Pancreas (tissue), 10 donors: ENCODE data around the gene NPLOC4. TPM values are rescaled to one million over a fixed set of nuclear protein-coding genes. Genes with fewer than 3 reads are reported as not detected.

Source experiments
- ATAC-seq, 4 donors: fragments of 200-7000 bp; cut with Tn5 transposase; one replicate each; pipeline versions ENCODE4 v1.8.0 to v1.9.1; 2020; ENCODE audit warnings: mild to moderate bottlenecking in 4 of 4, moderate library complexity in 4 of 4
- DNase-seq, 6 donors: peaks; one replicate each; pipeline ENCODE4 v3.0.0-alpha.2; 2020
- FAIRE-seq: peaks from 2 replicates; lab custom pipeline; 2012; peaks lifted over from hg19 to GRCh38; lab: Jason Lieb, UNC
- H3K27ac ChIP-seq, 4 donors: fragments of 200-600 bp; sonication (generic); 1 replicate in 3 of 4; 2 replicates in 1 of 4; pipeline versions ENCODE4 v1.5.0 to v1.8.0; 2020
- H3K27me3 ChIP-seq, 4 donors: fragments of 200-600 bp; one replicate each; pipeline ENCODE4 v1.8.0; 2021
- H3K36me3 ChIP-seq, 3 donors: fragments of 200-600 bp; sonication (generic) in 1 of 3; one replicate each; pipeline versions ENCODE4 v1.5.0 to v1.8.0; 2020 to 2021
- H3K4me1 ChIP-seq, 3 donors: fragments of 200-600 bp; one replicate each; pipeline ENCODE4 v1.8.0; 2021
- H3K4me3 ChIP-seq, 4 donors: fragments of 200-600 bp; sonication (generic) in 2 of 4; one replicate each; pipeline versions ENCODE4 v1.5.0 to v1.8.0; 2020 to 2021
- H3K9me3 ChIP-seq, 4 donors: fragments of 200-600 bp; one replicate each; pipeline ENCODE4 v1.8.0; 2021
- WGBS, 2 donors: extraction: QIAGEN DNeasy Blood & Tissue Kit; methylation state at CpG; one replicate each; pipeline ENCODE4 v1.1.7; 2013; 5-methylcytosine and 5-hydroxymethylcytosine counted together
- intact Hi-C, 3 donors: fragments of 100-400 bp; cut with DNase I; formaldehyde crosslinking; loops; one replicate each; pipeline versions ENCODE4 v1.11.1 to v1.14.2; 2022
- polyA plus RNA-seq, 2 donors: library from polyadenylated mRNA; stranded (reverse); fragments of 200-250 nt; gene quantifications; one replicate each; pipeline ENCODE4 v1.2.3, GENCODE V29; 2013
- total RNA-seq, 6 donors: library from RNA; stranded (reverse); fragmentation: NEBNext Ultra II Directional in 4 of 6; extraction: Animal tissue kit (Norgen Biotek cat#: 25700) in 4 of 6; gene quantifications; one replicate each; pipeline versions ENCODE4 v1.2.1 to v1.2.4, GENCODE V29; 2021 to 2023
- TF ChIP-seq, protein P1 (sequence below), 4 donors: fragments of 200-600 bp; sonication (generic) in 3 of 4; IDR thresholded peaks; one replicate each; pipeline versions ENCODE4 v1.5.0 to v1.8.0; 2021; ENCODE audit warnings: antibody characterized with exemption in 4 of 4
- donor health status: healthy with polysubstance abuse.
- donor health status: DM: no; HTN: no; CAD: no; lungs with moderate emphysema.
- donor health status: DM: no; HTN: no; CAD: no.
- donor health status: control.
- donor health status: control.
- donor health status: Bipolar disorder and iron deficiency.
- donor health status: DM: yes; HTN: yes; CAD: no.
- donor health status: DM: no; HTN: no; CAD: no.
- donor health status: DM: no; HTN: no; CAD: no.
- donor health status: DM: yes; HTN: yes; CAD: no.

NPLOC4 gene
- total and polyA plus RNA-seq, 8 donors = 32.5 to 54.8 (median 35.3) TPM

DNA sequence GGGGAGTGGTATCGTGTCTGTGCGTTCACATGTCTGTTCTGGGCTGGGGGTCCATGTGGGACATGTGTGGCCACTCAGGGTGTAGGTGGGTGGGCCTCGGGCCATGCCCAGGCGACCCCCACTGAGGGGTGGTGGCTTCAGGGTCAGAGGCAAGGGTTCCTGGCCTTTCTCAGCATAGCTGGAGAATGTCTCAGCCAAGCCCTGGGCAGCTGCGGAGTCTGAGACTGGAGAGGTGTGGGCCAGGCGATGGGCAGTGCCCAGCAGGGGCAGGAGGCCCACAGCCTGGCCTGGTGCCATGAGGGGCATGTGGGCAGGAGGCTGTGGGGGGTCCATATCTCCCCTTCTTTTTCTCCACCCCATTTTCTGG, 107.5 kb downstream of the NPLOC4 start:
- H3K4me3 ChIP-seq = no peak overlapping the region
- peaks cover 0 to 3% (median 0%) of the 10 kb centered on the region in 3 donors for H3K4me1 ChIP-seq
- H3K27ac ChIP-seq = no peak overlapping the region
- WGBS, 2 donors = 72 to 74% methylated on average over 6 of the region's 6 CpGs
- TF ChIP-seq, protein P1, sequence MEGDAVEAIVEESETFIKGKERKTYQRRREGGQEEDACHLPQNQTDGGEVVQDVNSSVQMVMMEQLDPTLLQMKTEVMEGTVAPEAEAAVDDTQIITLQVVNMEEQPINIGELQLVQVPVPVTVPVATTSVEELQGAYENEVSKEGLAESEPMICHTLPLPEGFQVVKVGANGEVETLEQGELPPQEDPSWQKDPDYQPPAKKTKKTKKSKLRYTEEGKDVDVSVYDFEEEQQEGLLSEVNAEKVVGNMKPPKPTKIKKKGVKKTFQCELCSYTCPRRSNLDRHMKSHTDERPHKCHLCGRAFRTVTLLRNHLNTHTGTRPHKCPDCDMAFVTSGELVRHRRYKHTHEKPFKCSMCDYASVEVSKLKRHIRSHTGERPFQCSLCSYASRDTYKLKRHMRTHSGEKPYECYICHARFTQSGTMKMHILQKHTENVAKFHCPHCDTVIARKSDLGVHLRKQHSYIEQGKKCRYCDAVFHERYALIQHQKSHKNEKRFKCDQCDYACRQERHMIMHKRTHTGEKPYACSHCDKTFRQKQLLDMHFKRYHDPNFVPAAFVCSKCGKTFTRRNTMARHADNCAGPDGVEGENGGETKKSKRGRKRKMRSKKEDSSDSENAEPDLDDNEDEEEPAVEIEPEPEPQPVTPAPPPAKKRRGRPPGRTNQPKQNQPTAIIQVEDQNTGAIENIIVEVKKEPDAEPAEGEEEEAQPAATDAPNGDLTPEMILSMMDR (IDR thresholded peaks at IDR 0.05) = no peak
- DNase-seq = peak in 2 of 6 donors; percentile 46 to 69
- no peaks in the 10 kb centered on the region for H3K36me3 ChIP-seq
- no peaks in the 10 kb centered on the region for H3K9me3 ChIP-seq
- intact Hi-C loops = no loop called here
- no peaks in the 10 kb centered on the region for H3K27me3 ChIP-seq
- FAIRE-seq = no peak
- peak in 2 of 4 donors; percentile 2 to 19 for ATAC-seq

DNA sequence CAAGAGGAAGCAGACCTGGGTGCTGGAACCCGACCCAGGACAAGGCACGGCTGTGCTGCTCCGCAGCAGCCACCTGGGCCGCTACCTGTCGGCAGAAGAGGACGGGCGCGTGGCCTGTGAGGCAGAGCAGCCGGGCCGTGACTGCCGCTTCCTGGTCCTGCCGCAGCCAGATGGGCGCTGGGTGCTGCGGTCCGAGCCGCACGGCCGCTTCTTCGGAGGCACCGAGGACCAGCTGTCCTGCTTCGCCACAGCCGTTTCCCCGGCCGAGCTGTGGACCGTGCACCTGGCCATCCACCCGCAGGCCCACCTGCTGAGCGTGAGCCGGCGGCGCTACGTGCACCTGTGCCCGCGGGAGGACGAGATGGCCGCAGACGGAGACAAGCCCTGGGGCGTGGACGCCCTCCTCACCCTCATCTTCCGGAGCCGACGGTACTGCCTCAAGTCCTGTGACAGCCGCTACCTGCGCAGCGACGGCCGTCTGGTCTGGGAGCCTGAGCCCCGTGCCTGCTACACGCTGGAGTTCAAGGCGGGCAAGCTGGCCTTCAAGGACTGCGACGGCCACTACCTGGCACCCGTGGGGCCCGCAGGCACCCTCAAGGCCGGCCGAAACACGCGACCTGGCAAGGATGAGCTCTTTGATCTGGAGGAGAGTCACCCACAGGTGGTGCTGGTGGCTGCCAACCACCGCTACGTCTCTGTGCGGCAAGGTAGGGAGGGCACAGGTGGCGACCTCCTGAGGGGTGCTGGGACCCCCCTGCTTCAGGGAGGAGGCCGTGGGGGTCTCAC, 108.1 kb downstream of the NPLOC4 start:
- TF ChIP-seq, protein P1 (IDR thresholded peaks at IDR 0.05) = no peak
- Histone ChIP-seq H3K36me3 (no peaks in the 10 kb centered on the region), H3K27ac (no peak overlapping the region), H3K4me3 (peak overlapping the region in 1 of 4 donors; percentile 12), H3K27me3 (no peaks in the 10 kb centered on the region), H3K9me3 (no peaks in the 10 kb centered on the region), H3K4me1 (no peaks in the 10 kb centered on the region)
- ATAC-seq = peak; percentile 35 to 63 (median 57)
- WGBS, 2 donors = 41 to 51% methylated on average over 57 to 62 of the region's 62 CpGs
- intact Hi-C loops = no loop called here
- no peak for FAIRE-seq
- peak in 3 of 6 donors; percentile 56 to 84 (median 65) for DNase-seq

DNA sequence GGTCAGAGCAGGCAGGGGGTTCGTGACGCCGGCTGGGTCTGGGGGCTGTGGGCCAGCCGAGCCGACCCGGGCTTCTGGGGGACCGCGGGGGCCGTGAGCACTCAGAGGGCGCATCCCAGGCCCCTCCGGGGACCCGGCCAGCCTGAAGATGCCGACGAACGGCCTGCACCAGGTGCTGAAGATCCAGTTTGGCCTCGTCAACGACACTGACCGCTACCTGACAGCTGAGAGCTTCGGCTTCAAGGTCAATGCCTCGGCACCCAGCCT, 108.6 kb downstream of the NPLOC4 start:
- Histone ChIP-seq H3K4me1 (no peaks in the 10 kb centered on the region), H3K36me3 (no peaks in the 10 kb centered on the region), H3K4me3 (no peak overlapping the region), H3K9me3 (no peaks in the 10 kb centered on the region), H3K27me3 (no peaks in the 10 kb centered on the region), H3K27ac (no peak overlapping the region)
- DNase-seq = peak in 2 of 6 donors; percentile 49 to 72
- WGBS, 2 donors = 15 to 47% methylated on average over 8 to 20 of the region's 20 CpGs
- ATAC-seq = no peak
- no peak for FAIRE-seq
- TF ChIP-seq, protein P1 (IDR thresholded peaks at IDR 0.05) = no peak
- intact Hi-C loops = no loop called here

DNA sequence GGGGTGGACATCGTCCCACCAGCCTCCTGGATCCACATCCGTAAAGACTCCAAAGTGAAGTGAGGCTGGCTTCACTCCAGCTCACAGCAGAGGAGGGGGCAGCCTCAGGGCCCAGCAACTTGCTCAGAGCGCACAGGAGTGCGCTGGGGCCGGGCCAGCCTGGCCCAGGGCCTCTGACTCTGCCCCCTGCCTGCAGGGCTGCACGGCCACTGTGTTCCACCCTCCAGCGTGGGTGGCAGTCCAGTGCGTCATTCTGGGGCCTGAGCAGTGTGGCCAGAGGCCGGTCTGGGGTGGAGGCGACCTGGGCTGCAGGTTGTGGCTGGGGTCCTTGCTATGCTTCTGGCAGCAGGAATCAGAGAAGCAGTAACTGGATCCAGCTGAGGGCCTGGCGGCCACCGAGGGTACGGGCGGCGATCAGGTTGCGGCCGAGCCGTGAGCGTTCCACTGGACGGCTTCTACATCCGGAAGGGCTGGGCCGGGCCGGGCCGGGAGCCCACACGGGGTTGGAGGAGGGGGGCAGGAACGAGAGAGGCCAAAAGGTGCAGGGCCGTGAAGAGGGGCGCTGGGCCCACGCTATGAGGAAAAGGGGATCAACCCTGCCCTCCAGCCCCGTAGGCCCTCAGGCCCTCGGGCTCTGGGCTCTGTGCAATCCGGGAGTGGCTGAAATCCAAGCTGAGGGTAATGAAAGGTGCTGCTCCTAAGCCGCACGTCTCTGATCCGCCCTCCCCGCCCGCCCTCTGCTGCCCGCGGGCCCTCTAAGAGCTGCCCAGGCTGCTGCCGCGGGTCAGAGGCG, 109.1 kb downstream of the NPLOC4 start, which contains the start of gene FSCN2:
Gene FSCN2 (plus strand): TSS at position 787 of the 793 bp plus-strand sequence. CDS start 155 bp downstream, outside the sequence.
- Histone ChIP-seq H3K36me3 (no peaks in the 10 kb centered on the region), H3K27me3 (no peaks in the 10 kb centered on the region), H3K9me3 (no peaks in the 10 kb centered on the region), H3K4me1 (no peaks in the 10 kb centered on the region), H3K4me3 (peak within 1 kb of the TSS in 1 of 4 donors; percentile 12), H3K27ac (no peak within 1 kb of the TSS)
- peak in 1 of 4 donors; percentile 8 for ATAC-seq
- peak in 3 of 6 donors; percentile 8 to 72 (median 38) for DNase-seq
- intact Hi-C loops = no loop called here
- TF ChIP-seq, protein P1 (IDR thresholded peaks at IDR 0.05) = no peak
- 72 to 80% methylated on average over 25 to 42 of the region's 42 CpGs for WGBS, 2 donors
- FAIRE-seq = no peak
